ENCODE results near the gene IGSF22. TPM values are rescaled to one million over a fixed set of nuclear protein-coding genes. Genes with fewer than 3 reads are reported as not detected.

The IGSF22 gene
- total RNA-seq, 2 donors from 2014 or later, result not detected

GRCh38 chr11:18766015-18766414 is 40.0 kb upstream of the IGSF22 start:
- intact Hi-C loops (cut with DNase I), result no loop called here
- no peaks in the 10 kb centered on the region for H3K4me1 ChIP-seq
- H3K27ac ChIP-seq, result no peak overlapping the region
- ATAC-seq (no peak), DNase-seq (no peak)
- WGBS, 2 donors, result 61 to 73% methylated on average over 2 of the region's 2 CpGs
- H3K9me3 ChIP-seq, result no peaks in the 10 kb centered on the region
- no peak overlapping the region for H3K4me3 ChIP-seq
- H3K27me3 ChIP-seq, result no peaks in the 10 kb centered on the region
- no peak for TF ChIP-seq POLR2A (IDR thresholded peaks at IDR 0.05)
- TF ChIP-seq CTCF (IDR thresholded peaks at IDR 0.05), result no peak
- no peaks in the 10 kb centered on the region for H3K36me3 ChIP-seq (replicated peaks in 1 of 2; ENCODE audit: insufficient read depth in 1 of 2, low read depth in 2 of 2)

DNA sequence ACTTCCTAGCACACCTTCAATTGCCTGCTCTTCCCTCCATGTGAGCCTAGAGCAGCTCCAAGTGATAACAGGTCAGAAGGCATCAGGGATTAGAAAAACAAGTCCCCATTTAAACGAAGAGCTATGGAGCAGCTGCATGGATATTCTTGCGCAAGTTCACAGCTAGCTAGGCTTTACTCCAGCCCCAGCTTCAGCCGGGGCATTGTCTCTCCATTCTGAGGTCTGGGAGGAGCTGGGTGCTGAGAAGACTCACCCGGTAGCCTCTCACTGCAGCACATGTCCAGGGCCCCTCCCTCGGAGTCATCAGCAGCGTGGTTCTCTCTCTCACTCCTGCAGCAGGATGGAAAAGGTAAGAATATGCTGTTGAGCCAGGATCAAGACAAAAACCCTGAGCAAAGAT is 39.6 kb upstream of the IGSF22 start:
- no peak overlapping the region for H3K4me3 ChIP-seq
- ATAC-seq (no peak), DNase-seq (no peak)
- H3K27me3 ChIP-seq, result no peaks in the 10 kb centered on the region
- intact Hi-C loops (cut with DNase I), result no loop called here
- no peak overlapping the region for H3K27ac ChIP-seq
- H3K36me3 ChIP-seq (replicated peaks in 1 of 2; ENCODE audit: insufficient read depth in 1 of 2, low read depth in 2 of 2), result no peaks in the 10 kb centered on the region
- TF ChIP-seq POLR2A (IDR thresholded peaks at IDR 0.05), result no peak
- H3K4me1 ChIP-seq, result no peaks in the 10 kb centered on the region
- WGBS, 2 donors, result 41 to 46% methylated on average over 6 of the region's 6 CpGs
- H3K9me3 ChIP-seq, result no peaks in the 10 kb centered on the region

DNA sequence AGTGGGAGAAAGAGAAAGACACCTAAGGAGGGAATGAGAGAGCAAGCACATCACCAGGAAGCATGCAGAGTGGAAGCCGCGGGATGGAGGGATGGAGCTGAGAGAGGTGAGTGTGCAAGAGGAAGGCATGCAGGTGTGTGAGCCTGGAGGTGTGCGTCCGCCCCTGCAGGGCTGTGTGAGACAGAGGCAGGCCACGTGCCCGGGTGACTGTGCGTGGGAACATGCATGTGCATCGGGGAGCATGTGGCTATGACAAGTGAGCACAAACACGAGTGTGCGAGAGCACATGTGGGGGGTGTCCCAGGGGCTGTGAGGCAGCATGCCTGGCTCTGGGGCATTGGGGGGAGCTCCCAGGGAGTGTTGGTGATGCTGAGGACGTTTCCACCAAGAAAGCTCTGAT is 35.8 kb upstream of the IGSF22 start:
- intact Hi-C loops (cut with DNase I), result no loop called here
- 79 to 81% methylated on average over 10 to 11 of the region's 11 CpGs for WGBS, 2 donors
- Histone ChIP-seq H3K27ac (no peak overlapping the region), H3K9me3 (no peaks in the 10 kb centered on the region), H3K36me3 (replicated peaks in 1 of 2; ENCODE audit: insufficient read depth in 1 of 2, low read depth in 2 of 2) (no peaks in the 10 kb centered on the region), H3K4me3 (no peak overlapping the region), H3K4me1 (no peaks in the 10 kb centered on the region), H3K27me3 (no peaks in the 10 kb centered on the region)
- TF ChIP-seq CTCF (IDR thresholded peaks at IDR 0.05), result no peak
- no peak for DNase-seq
- no peak for ATAC-seq

DNA sequence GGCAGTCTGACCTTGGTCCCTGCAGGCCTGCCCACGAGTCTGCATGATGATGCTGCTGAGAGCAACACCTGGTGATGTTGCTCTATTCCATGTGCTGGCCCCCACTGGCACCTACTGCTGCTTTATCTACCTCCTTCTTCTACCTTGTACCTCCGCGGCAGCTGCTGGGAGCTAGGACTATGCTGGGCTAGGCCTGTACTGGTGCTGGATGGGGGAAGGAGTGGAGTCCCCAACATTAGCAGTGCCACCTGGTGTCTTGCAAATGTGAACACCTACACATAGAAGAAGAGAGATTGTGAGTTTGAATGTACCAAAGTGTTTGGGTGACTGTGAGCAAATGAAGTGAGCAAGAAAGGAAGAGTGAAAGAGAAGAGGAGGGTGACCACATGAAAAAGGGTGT is 35.2 kb upstream of the IGSF22 start:
- intact Hi-C loops (cut with DNase I), result no loop called here
- ATAC-seq, result no peak
- Histone ChIP-seq H3K27ac (no peak overlapping the region), H3K36me3 (replicated peaks in 1 of 2; ENCODE audit: insufficient read depth in 1 of 2, low read depth in 2 of 2) (no peaks in the 10 kb centered on the region), H3K4me3 (no peak overlapping the region), H3K9me3 (no peaks in the 10 kb centered on the region), H3K4me1 (no peaks in the 10 kb centered on the region), H3K27me3 (no peaks in the 10 kb centered on the region)
- WGBS, 2 donors, result 71 to 72% methylated on average over 3 of the region's 3 CpGs
- DNase-seq, result no peak
- TF ChIP-seq POLR2A (IDR thresholded peaks at IDR 0.05) (no peak), CTCF (IDR thresholded peaks at IDR 0.05) (no peak)

- DNase-seq, result no peak
- Histone ChIP-seq H3K27ac (no peak overlapping the region), H3K36me3 (replicated peaks in 1 of 2; ENCODE audit: insufficient read depth in 1 of 2, low read depth in 2 of 2) (no peaks in the 10 kb centered on the region), H3K9me3 (no peaks in the 10 kb centered on the region), H3K4me1 (no peaks in the 10 kb centered on the region), H3K27me3 (no peaks in the 10 kb centered on the region), H3K4me3 (no peak overlapping the region)
- TF ChIP-seq POLR2A (IDR thresholded peaks at IDR 0.05), result no peak
- no peak for TF ChIP-seq CTCF (IDR thresholded peaks at IDR 0.05)
- WGBS, 2 donors, result 24 to 27% methylated on average over 3 of the region's 3 CpGs
- intact Hi-C loops (cut with DNase I), result no loop called here
- ATAC-seq, result no peak
Measured at GRCh38 chr11:18757811-18758210, 31.8 kb upstream of the IGSF22 start.

Data from body of pancreas (tissue), 4 donors.